ENCODE measurements around the gene SUGCT. TPM values are rescaled to one million over a fixed set of nuclear protein-coding genes. Genes with fewer than 3 reads are reported as not detected.
"Not testable (repeated sequence)": the region's sequence is repeated elsewhere in the genome, so short reads cannot be mapped to it uniquely, and the experiment has no call there.

The SUGCT gene
- total RNA-seq, 1 donor from 2014 or later, result 9.8 TPM

DNA sequence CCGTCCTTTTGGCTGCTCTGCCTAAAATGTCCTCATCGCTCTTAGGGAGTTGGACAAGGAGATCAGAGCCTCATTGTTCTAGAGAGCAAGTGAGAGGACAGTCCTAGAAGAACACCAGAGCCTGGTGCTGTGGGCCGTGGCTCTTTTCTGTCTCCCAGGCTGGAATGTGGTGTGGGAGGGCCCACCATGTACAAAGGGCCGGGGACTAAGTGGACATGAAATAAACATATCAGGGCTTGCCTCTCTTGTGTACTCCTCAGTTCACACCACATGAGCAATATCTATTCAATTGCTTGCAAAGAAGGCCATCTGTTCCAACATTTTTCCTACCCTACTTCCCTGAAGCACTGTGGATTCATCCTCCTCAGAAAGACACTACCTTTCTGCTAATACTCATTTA lies 510.4 kb downstream of the SUGCT start:
- Histone ChIP-seq H3K9me3 (no peaks in the 10 kb centered on the region), H3K36me3 (no peaks in the 10 kb centered on the region), H3K4me3 (no peak overlapping the region), H3K27ac (no peak overlapping the region), H3K4me1 (no peaks in the 10 kb centered on the region), H3K27me3 (no peaks in the 10 kb centered on the region)
- intact Hi-C loops (cut with DNase I), result no loop called here
- TF ChIP-seq, protein P1, sequence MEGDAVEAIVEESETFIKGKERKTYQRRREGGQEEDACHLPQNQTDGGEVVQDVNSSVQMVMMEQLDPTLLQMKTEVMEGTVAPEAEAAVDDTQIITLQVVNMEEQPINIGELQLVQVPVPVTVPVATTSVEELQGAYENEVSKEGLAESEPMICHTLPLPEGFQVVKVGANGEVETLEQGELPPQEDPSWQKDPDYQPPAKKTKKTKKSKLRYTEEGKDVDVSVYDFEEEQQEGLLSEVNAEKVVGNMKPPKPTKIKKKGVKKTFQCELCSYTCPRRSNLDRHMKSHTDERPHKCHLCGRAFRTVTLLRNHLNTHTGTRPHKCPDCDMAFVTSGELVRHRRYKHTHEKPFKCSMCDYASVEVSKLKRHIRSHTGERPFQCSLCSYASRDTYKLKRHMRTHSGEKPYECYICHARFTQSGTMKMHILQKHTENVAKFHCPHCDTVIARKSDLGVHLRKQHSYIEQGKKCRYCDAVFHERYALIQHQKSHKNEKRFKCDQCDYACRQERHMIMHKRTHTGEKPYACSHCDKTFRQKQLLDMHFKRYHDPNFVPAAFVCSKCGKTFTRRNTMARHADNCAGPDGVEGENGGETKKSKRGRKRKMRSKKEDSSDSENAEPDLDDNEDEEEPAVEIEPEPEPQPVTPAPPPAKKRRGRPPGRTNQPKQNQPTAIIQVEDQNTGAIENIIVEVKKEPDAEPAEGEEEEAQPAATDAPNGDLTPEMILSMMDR (IDR thresholded peaks at IDR 0.05), result no peak
- DNase-seq (ENCODE audit: low spot score in 2 of 2), result no peak

DNA sequence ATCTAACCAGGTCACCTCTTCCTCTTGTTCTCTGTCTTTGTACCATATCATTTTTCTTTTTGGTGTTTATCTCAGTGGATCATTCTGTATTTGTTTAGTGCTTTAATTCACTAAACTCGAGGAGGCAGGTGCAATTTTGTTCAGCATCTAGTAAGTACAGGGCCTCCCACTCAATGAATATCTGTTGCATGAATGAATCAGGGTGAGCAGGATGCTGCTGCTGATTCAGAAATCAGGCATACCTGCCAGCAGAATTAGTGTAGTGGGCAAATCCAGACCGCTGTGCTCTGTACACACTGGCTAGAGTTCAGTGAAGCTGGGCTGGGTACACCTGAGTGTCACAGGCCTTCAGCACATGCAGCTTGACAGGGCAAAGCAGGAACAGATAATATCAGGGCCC lies 511.9 kb downstream of the SUGCT start:
- TF ChIP-seq, protein P1 (IDR thresholded peaks at IDR 0.05), result no peak
- no peak overlapping the region for H3K27ac ChIP-seq

DNA sequence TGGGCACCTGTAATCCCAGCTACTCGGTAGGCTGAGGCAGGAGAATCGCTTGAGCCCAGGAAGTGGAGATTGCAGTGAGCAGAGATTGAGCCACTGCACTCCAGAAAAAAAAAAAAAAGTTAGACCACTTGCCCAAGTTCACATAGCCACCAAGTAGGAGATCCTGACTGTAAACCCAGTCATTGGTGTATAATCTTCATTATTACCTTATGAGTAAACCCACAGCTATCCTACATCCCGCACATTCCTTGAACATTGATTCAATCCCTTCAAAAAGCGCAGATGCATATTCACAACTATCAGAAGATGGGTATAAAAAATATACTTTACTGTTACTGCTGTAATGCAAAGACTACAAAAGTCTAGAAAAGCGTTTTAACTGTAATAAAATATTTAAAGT lies 512.9 kb downstream of the SUGCT start:
- Histone ChIP-seq H3K4me3 (no peak overlapping the region), H3K4me1 (no peaks in the 10 kb centered on the region), H3K36me3 (no peaks in the 10 kb centered on the region), H3K27ac (no peak overlapping the region), H3K9me3 (no peaks in the 10 kb centered on the region), H3K27me3 (no peaks in the 10 kb centered on the region)
- no peak for DNase-seq (ENCODE audit: low spot score in 2 of 2)
- intact Hi-C loops (cut with DNase I), result no loop called here
- TF ChIP-seq, protein P1 (IDR thresholded peaks at IDR 0.05), result no peak

More for the DNA sequence above, 511.9 kb downstream of the SUGCT start:
- Histone ChIP-seq H3K27me3 (no peaks in the 10 kb centered on the region), H3K9me3 (no peaks in the 10 kb centered on the region), H3K4me1 (no peaks in the 10 kb centered on the region), H3K4me3 (no peak overlapping the region), H3K36me3 (no peaks in the 10 kb centered on the region)
- intact Hi-C loops (cut with DNase I), result no loop called here
- no peak for DNase-seq (ENCODE audit: low spot score in 2 of 2)

DNA sequence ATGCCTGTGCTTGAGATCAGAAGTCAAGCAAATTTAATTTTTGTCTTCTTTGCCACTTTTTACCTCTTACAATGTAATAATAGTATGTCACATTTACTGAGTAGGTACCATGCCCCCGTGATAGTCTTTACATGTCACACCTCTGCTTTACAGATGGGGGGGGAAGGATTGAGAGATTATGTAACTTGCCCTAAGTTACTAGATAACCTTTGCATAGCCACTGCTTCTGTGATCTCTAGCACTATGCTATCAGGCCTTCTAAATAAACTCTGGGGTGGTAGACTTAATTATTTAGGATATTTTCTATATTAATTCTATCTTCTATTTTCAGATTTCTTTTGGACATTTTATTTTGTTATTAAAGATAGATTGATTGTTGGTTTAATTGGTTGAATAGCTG lies 514.4 kb downstream of the SUGCT start:
- Histone ChIP-seq H3K27me3 (no peaks in the 10 kb centered on the region), H3K27ac (no peak overlapping the region), H3K4me3 (no peak overlapping the region), H3K4me1 (no peaks in the 10 kb centered on the region), H3K36me3 (no peaks in the 10 kb centered on the region), H3K9me3 (no peaks in the 10 kb centered on the region)
- intact Hi-C loops (cut with DNase I), result no loop called here
- no peak for DNase-seq (ENCODE audit: low spot score in 2 of 2)
- TF ChIP-seq, protein P1 (IDR thresholded peaks at IDR 0.05), result no peak

DNA sequence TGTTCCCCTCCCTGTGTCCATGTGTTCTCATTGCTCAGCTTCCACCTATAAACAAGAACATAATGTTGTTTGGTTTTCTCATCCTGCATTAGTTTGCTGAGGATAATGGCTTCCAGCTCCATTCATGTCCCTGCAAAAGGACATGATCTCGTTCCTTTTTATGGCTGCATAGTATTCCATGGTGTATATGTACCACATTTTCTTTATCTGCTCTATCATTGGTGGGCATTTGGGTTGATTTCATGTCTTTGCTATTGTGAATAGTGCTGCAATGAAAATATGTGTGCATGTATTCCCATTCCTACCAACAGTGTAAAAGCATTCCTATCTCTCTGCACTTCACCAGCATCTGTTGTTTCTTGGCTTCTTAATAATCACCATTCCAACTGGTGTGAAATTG lies 516.1 kb downstream of the SUGCT start:
- H3K9me3 ChIP-seq; DNase-seq (ENCODE audit: low spot score in 2 of 2); H3K4me3 ChIP-seq; H3K27me3 ChIP-seq; H3K36me3 ChIP-seq; H3K27ac ChIP-seq; intact Hi-C loops (cut with DNase I); H3K4me1 ChIP-seq: not testable (repeated sequence)

DNA sequence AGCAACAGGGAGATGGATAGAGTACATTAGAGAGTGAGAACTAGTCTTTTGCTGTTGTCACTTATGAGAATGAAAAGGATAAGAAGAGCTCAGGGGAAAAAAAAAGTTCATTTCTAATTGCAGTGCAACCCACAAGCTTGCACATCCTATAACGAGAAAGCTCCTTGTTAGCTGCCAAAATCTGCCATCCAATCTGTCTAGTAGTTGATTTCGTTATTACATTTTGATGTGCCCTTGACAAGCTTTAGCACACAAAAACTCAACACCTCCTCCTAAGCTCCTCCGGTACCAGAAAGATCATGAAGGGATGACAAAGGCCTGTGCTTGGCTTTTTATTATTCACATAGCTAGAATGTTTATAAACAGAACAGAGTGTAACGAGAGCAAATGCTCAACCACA lies 519.4 kb downstream of the SUGCT start:
- no peaks in the 10 kb centered on the region for H3K36me3 ChIP-seq
- TF ChIP-seq, protein P1 (IDR thresholded peaks at IDR 0.05), result no peak
- H3K27ac ChIP-seq, result no peak overlapping the region
- intact Hi-C loops (cut with DNase I), result no loop called here
- H3K27me3 ChIP-seq, result no peaks in the 10 kb centered on the region
- H3K4me3 ChIP-seq, result no peak overlapping the region
- H3K9me3 ChIP-seq, result no peaks in the 10 kb centered on the region
- peaks cover 0 to 9% of the 10 kb centered on the region in 2 donors for H3K4me1 ChIP-seq
- no peak for DNase-seq (ENCODE audit: low spot score in 2 of 2)
